MCF 10A (cell line): ENCODE results near the gene PIP5KL1. TPM values are rescaled to one million over a fixed set of nuclear protein-coding genes. Genes with fewer than 3 reads are reported as not detected.

ENCODE experiments used
- BruUV-seq: library from RNA; stranded (reverse); fragments of 400-500 nt; replicated peaks from 2 replicates; lab custom pipeline; 2021; lab: Mats Ljungman, UMichigan
- CTCF ChIA-PET: fragments of 300-600 bp; sonication (Branson Sonifier 250); formaldehyde crosslinking; extraction: SDS; loops from one replicate; lab custom pipeline; 2021; ENCODE audit warnings: antibody characterized with exemption, inconsistent platforms; lab: Yijun Ruan, JAX
- POLR2A ChIA-PET: fragments of 300-600, 350-650 bp; sonication (Branson Sonifier 250); formaldehyde crosslinking; extraction: SDS; loops from one replicate; lab custom pipeline; 2020; ENCODE audit warnings: antibody characterized with exemption, inconsistent platforms; lab: Yijun Ruan, JAX
- DNase-seq: peaks from one replicate; pipeline ENCODE4 v3.0.0-alpha.2; 2018; ENCODE audit not compliant: unreplicated experiment
- H3K27ac Mint-ChIP-seq: one replicate; pipeline ENCODE4 v1.8.0; 2022; ENCODE audit warnings: mild to moderate bottlenecking, low read depth, mixed read lengths; ENCODE audit not compliant: unreplicated experiment
- H3K27me3 Mint-ChIP-seq: one replicate; pipeline ENCODE4 v1.8.0; 2022; ENCODE audit warnings: mixed read lengths; ENCODE audit not compliant: insufficient read depth, unreplicated experiment
- H3K36me3 Mint-ChIP-seq: one replicate; pipeline ENCODE4 v1.8.0; 2022; ENCODE audit warnings: mild to moderate bottlenecking, moderate library complexity, mixed read lengths; ENCODE audit not compliant: insufficient read depth, unreplicated experiment
- H3K4me1 Mint-ChIP-seq: one replicate; pipeline ENCODE4 v1.8.0; 2022; ENCODE audit warnings: mixed read lengths; ENCODE audit not compliant: insufficient read depth, unreplicated experiment
- H3K4me3 Mint-ChIP-seq: one replicate; pipeline ENCODE4 v1.8.0; 2022; ENCODE audit warnings: mild to moderate bottlenecking, moderate library complexity, mixed read lengths; ENCODE audit not compliant: unreplicated experiment
- H3K9me3 Mint-ChIP-seq: one replicate; pipeline ENCODE4 v1.8.0; 2022; ENCODE audit warnings: mixed read lengths; ENCODE audit not compliant: unreplicated experiment
- intact Hi-C: fragments of 100-400 bp; cut with micrococcal nuclease; formaldehyde crosslinking; loops from 2 replicates; pipeline ENCODE4 v1.14.1; 2022
- total RNA-seq: library from RNA; stranded (reverse); gene quantifications from 2 replicates; pipeline ENCODE4 v1.2.3, GENCODE V29; 2022
- TF ChIP-seq, protein P1 (sequence below): fragments of 200-600 bp; IDR thresholded peaks from one replicate; pipeline ENCODE4 v1.8.0; 2022; ENCODE audit warnings: antibody characterized with exemption, mild to moderate bottlenecking; ENCODE audit not compliant: unreplicated experiment

The PIP5KL1 gene
- total RNA-seq, 1 experiment from 2014 or later: 4.0 TPM

DNA sequence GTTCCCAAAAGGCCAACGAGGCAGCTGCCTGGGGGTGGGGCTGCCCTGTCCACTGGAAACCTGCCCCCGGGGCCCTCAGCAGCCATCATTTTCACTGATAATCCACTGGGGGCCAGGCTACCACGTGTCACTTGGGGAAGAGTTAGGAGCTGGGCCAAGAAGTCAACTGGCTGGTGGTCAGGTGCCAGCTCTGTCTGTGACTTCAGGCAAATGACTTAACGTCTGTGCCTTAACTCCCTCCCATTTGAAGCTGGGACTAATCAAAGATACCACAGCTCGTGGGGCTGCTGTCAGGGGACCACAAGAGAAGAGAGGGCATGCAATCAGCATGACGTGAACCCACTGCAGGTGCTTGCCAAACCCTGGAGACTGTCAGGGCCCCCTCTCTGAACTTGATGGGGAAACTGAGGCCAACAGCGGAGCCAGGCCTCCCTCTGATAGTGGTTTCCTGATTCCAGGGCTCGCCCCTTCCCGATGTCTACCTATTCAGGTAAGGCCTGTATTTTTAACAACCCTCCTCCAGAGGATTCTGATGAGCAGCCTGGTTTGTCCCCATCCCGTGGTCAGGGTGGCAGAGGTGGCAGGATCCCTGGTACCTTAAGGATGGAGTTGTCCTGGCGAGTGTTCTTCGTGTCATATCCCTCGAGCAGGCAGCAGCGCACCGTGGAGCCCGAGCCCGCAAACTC lies 19.4 kb upstream of the PIP5KL1 start:
- CTCF ChIA-PET: interaction anchor here (0.7 to 9.2 kb wide), 5 partner anchors 7 to 85 kb away, joined by 3 to 90 read pairs (median 3); no protein-coding TSS in a partner anchor
- Mint-ChIP-seq H3K4me3 (no peak overlapping the region), H3K4me1 (peaks cover 3% of the 10 kb centered on the region), H3K9me3 (no peaks in the 10 kb centered on the region), H3K27ac (peak overlapping the region; percentile 19), H3K36me3 (peaks cover 2% of the 10 kb centered on the region), H3K27me3 (no peaks in the 10 kb centered on the region)
- TF ChIP-seq, protein P1, sequence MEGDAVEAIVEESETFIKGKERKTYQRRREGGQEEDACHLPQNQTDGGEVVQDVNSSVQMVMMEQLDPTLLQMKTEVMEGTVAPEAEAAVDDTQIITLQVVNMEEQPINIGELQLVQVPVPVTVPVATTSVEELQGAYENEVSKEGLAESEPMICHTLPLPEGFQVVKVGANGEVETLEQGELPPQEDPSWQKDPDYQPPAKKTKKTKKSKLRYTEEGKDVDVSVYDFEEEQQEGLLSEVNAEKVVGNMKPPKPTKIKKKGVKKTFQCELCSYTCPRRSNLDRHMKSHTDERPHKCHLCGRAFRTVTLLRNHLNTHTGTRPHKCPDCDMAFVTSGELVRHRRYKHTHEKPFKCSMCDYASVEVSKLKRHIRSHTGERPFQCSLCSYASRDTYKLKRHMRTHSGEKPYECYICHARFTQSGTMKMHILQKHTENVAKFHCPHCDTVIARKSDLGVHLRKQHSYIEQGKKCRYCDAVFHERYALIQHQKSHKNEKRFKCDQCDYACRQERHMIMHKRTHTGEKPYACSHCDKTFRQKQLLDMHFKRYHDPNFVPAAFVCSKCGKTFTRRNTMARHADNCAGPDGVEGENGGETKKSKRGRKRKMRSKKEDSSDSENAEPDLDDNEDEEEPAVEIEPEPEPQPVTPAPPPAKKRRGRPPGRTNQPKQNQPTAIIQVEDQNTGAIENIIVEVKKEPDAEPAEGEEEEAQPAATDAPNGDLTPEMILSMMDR: no peak
- DNase-seq: no peak
- no TSS peak for BruUV-seq
- intact Hi-C loops: no loop called here
- POLR2A ChIA-PET: no interaction called here

- ChIA-PET CTCF (interaction anchor here (0.6 to 2.2 kb wide), 7 partner anchors 85 to 1056 kb away, joined by 3 to 10 read pairs (median 3); no protein-coding TSS in a partner anchor), POLR2A (no interaction called here)
- DNase-seq: no peak
- no TSS peak for BruUV-seq
- Mint-ChIP-seq H3K9me3 (no peaks in the 10 kb centered on the region), H3K27ac (no peak overlapping the region), H3K4me1 (peaks cover under 1% of the 10 kb centered on the region), H3K27me3 (no peaks in the 10 kb centered on the region), H3K4me3 (no peak overlapping the region), H3K36me3 (peaks cover 7% of the 10 kb centered on the region)
- TF ChIP-seq, protein P1: no peak
- intact Hi-C loops: no loop called here
Measured at GRCh38 chr9:127947841-127948710, 17.5 kb upstream of the PIP5KL1 start.

DNA sequence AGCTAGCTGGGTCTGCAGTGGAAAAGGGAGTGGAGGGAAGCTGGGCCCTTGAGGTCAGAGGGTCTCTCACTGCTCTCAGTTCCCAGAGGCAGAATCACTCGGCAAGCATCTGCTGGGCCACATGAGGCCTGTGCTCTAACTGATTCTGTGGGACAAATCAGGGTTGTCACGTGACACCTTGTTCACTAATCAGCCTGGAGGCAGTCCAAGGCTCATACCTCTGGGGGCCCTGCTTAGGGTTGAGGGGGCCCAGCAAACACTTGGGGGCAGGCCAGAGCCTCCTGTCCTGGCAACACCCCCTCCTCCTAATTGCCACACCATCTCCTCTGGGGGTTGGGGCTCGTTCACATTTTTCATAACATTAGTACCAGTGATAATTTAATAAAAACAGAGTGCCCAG lies 16.2 kb upstream of the PIP5KL1 start:
- ChIA-PET POLR2A (interaction anchor here (0.5 kb wide), 1 partner anchor 135 kb away, joined by 3 read pairs; no protein-coding TSS in a partner anchor), CTCF (interaction anchor here (0.6 to 2.2 kb wide), 3 partner anchors 25 to 131 kb away, joined by 3 to 10 read pairs (median 4); no protein-coding TSS in a partner anchor)
- no TSS peak for BruUV-seq

More for the DNA sequence above, 16.2 kb upstream of the PIP5KL1 start:
- Mint-ChIP-seq H3K4me3 (no peak overlapping the region), H3K4me1 (peaks cover 11% of the 10 kb centered on the region), H3K36me3 (peaks cover 7% of the 10 kb centered on the region), H3K27ac (no peak overlapping the region), H3K27me3 (no peaks in the 10 kb centered on the region), H3K9me3 (no peaks in the 10 kb centered on the region)
- no peak for DNase-seq
- intact Hi-C loops: no loop called here
- TF ChIP-seq, protein P1: no peak
